ENCODE measurements around the gene CFAP92. TPM values are rescaled to one million over a fixed set of nuclear protein-coding genes. Genes with fewer than 3 reads are reported as not detected.

CFAP92 gene
- total RNA-seq, 1 donor from 2014 or later, result not detected

DNA sequence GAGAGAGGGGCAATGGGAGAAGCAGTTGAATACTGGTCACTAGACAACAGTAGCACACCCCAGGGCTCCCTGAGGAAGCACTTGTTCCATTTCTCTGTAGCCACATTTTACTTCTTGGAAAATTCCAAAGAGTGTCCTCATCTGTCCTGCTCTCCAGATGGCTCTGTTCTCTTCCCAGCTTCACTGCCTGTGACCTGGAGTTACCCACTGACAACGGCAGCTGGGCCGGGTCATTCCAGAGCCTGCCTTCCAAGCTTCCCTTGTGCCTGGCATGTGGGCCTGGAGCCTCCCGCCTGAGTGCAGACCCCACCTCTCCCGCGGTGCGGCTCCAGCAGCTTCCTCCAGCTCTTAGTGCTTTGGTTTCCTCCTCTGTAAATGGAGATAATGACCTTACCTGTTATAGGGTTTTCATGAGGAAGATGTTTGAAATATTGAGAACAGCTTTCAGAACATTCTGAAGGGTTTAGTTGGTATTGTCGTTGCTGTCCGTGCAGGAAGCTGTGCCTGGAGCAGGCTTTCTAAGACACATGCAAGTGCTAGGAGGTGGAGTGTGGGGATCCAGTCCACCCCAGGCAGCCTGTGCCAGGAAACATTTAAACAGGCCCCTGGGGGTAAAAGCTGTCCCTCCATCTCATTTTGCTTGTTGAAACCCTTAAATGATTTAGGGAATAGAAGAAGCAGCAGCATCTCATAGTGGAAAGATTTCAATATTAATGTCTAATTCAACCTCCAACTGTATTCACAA lies 32.0 kb upstream of the CFAP92 start:
- TF ChIP-seq, protein P1, sequence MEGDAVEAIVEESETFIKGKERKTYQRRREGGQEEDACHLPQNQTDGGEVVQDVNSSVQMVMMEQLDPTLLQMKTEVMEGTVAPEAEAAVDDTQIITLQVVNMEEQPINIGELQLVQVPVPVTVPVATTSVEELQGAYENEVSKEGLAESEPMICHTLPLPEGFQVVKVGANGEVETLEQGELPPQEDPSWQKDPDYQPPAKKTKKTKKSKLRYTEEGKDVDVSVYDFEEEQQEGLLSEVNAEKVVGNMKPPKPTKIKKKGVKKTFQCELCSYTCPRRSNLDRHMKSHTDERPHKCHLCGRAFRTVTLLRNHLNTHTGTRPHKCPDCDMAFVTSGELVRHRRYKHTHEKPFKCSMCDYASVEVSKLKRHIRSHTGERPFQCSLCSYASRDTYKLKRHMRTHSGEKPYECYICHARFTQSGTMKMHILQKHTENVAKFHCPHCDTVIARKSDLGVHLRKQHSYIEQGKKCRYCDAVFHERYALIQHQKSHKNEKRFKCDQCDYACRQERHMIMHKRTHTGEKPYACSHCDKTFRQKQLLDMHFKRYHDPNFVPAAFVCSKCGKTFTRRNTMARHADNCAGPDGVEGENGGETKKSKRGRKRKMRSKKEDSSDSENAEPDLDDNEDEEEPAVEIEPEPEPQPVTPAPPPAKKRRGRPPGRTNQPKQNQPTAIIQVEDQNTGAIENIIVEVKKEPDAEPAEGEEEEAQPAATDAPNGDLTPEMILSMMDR (conservative IDR thresholded peaks at IDR 0.05; ENCODE audit: low read depth, low read length), result no peak
- DNase-seq (ENCODE audit: low read depth), result no peak
- no peak overlapping the region for H3K4me3 ChIP-seq (ENCODE audit: low read depth, low read length)

DNA sequence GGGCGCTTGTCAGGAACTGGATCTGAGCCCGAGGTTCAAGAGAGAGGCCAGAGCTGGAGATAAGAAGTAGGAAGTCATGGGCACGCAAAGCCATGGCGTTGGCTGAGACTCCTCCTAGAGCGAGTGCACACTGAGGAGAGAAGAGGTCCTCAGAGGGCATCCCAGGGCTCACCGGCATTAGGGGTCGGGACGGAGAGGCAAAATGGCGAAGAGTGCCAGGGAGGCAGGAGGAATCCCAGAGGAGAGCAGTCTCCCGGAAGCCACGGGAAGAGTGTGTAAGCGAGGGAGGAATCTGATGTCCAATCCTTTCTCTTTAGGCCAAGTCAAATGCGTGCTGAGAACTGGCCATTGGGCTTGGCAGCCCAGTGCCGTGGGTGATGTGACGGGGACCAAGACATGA lies 31.2 kb upstream of the CFAP92 start:
- H3K4me3 ChIP-seq (ENCODE audit: low read depth, low read length), result no peak overlapping the region
- TF ChIP-seq, protein P1 (conservative IDR thresholded peaks at IDR 0.05; ENCODE audit: low read depth, low read length), result no peak

DNA sequence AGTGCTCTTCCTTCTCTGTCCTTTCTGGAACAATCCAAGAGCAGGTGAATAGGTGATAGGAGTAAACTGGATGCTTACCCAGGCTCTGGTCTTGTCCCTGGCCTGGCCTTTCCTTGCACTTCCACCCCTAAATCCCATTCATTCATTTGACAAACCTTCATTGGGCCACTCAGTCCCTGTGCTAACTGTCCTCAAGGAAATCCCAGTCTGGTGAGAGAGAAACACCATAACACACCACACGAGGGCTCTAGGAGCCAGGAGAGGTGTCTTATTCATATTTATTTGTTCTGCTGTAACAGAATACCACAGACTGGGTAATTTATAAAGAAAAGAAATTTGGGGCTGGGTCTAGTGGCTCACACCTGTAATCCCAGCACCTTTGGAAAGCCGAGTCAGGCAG lies 30.0 kb upstream of the CFAP92 start:
- TF ChIP-seq, protein P1 (conservative IDR thresholded peaks at IDR 0.05; ENCODE audit: low read depth, low read length), result peak; percentile 58
- DNase-seq (ENCODE audit: low read depth), result peak; percentile 1
- no peak overlapping the region for H3K4me3 ChIP-seq (ENCODE audit: low read depth, low read length)

More for the DNA sequence above, 31.2 kb upstream of the CFAP92 start:
- DNase-seq (ENCODE audit: low read depth), result no peak

DNA sequence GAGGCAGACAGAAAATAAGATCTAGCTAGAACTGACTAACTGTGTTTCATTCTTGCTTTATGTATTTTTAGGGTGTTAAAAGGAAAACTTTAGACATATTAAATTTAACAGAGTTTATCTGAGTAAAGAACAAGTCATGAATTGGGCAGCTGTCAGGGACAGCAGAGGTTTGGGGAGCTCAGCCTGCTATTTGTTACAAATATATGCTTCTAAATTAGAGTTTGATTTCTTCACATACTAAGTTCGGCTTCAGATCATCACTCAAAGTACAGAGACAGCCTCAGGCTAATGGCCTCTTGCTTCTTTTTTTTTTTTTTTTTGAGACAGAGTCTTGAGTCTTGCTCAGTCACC lies 29.1 kb upstream of the CFAP92 start:
- DNase-seq (ENCODE audit: low read depth), result no peak
- TF ChIP-seq, protein P1 (conservative IDR thresholded peaks at IDR 0.05; ENCODE audit: low read depth, low read length), result no peak
- no peak overlapping the region for H3K4me3 ChIP-seq (ENCODE audit: low read depth, low read length)

DNA sequence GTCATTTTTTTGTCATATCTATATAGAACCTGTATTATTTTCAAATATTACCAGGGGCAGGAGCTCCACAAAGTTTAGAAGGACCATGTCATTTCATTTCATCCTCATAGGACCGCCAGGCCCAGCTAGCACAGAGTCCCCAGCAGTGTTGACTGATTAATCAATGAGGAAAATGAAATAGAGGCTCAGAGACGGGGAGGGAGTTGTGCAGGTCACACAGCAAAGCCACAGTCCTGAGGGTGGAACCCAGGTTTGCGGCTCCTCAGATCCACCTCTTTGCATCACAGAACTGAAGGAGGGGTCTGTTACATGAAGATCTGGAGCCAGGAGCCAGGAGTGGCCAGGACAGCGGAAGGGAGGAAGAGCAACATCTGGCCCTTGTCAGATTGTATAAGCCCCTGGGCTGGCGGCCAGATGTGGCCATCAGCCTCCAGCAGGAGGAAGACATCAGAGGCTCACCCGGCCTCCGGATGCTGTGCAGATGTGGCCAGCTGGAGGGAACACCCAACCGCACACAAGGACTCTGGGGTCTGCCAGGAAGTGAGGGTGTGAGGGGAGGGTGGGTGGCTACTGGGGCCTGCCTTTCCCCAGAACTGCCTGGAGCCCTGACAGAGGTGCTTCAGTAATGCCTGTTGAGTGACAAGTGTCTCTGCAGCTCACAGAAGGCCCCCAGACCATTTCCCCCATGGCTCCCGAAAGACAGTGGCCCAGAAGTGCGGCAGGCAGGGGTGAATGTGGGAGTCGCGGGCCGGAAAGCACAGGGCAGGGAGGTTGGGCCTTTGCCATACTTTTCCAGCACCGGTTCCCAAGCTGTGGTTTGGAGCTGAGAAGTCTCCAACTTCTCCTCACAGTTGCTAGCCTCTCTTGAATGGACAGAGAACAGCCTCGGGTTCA lies 28.5 kb upstream of the CFAP92 start:
- DNase-seq (ENCODE audit: low read depth), result no peak
- TF ChIP-seq, protein P1 (conservative IDR thresholded peaks at IDR 0.05; ENCODE audit: low read depth, low read length), result no peak
- H3K4me3 ChIP-seq (ENCODE audit: low read depth, low read length), result no peak overlapping the region

DNA sequence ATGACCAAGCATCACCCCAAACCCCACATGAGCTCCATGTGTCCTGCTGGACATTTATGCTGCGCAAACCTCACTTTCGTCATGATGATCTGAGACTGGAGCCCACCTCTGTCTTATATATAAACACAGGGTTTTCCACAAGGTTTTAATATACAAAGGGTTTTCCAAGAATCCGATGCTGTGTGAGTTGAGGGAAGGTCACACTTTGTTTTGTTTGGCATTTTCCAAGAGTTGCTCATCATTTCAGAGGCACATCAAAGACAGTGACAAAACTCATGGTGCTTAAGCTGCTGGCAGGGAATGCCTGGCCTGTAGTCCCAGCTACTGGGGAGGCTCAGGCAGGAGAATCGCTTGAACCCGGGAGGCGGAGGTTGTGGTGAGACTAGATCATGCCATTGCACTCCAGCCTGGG lies 27.3 kb upstream of the CFAP92 start:
- TF ChIP-seq, protein P1 (conservative IDR thresholded peaks at IDR 0.05; ENCODE audit: low read depth, low read length), result no peak
- H3K4me3 ChIP-seq (ENCODE audit: low read depth, low read length), result no peak overlapping the region
- no peak for DNase-seq (ENCODE audit: low read depth)

All from epithelial cell of proximal tubule (primary cell).